Muscle of back (tissue), 11 donors: ENCODE data around the gene CYB5D1. TPM values are rescaled to one million over a fixed set of nuclear protein-coding genes. Genes with fewer than 3 reads are reported as not detected.
A peak's percentile ranks its signal among the peaks of the same experiment; 100 is the strongest.

ENCODE experiments used
- DNase-seq, 3 donors: peaks; one replicate each; pipeline versions ENCODE4 v3.0.0 to v3.0.0-alpha.2; 2013
- polyA plus RNA-seq, 10 donors: library from polyadenylated mRNA; unstranded; fragments of 120-200 nt; gene quantifications; one replicate each; pipeline ENCODE4 v1.2.1, GENCODE V29; 2013; ENCODE audit not compliant: insufficient read length in 10 of 10

Gene CYB5D1
- polyA plus RNA-seq, 10 donors, result 5.4 to 9.5 (median 8.3) TPM

GRCh38 chr17:7833011-7833794, 24.6 kb upstream of the CYB5D1 start:
- DNase-seq, result no peak

GRCh38 chr17:7833795-7834541, 23.8 kb upstream of the CYB5D1 start, which contains the start of gene KDM6B:
KDM6B (plus strand) TSS chr17:7834217; CDS start chr17:7845555, 11,338 bp downstream.
- DNase-seq, result peak; percentile 87 to 97 (median 92)

GRCh38 chr17:7834542-7834956, 23.3 kb upstream of the CYB5D1 start:
- DNase-seq, result no peak

- DNase-seq, result peak; percentile 99 to 100 (median 99)
Observed at GRCh38 chr17:7834957-7835813, 22.6 kb upstream of the CYB5D1 start.

GRCh38 chr17:7835814-7836595, 21.8 kb upstream of the CYB5D1 start:
- peak; percentile 74 to 90 (median 78) for DNase-seq

GRCh38 chr17:7836596-7837407, 21.0 kb upstream of the CYB5D1 start:
- DNase-seq, result peak; percentile 88 to 95 (median 93)

- no peak for DNase-seq
Observed at GRCh38 chr17:7837408-7838088, 20.3 kb upstream of the CYB5D1 start.

GRCh38 chr17:7838090-7839075, 19.4 kb upstream of the CYB5D1 start:
- peak; percentile 67 to 76 (median 73) for DNase-seq

GRCh38 chr17:7839190-7839875, 18.5 kb upstream of the CYB5D1 start:
- DNase-seq, result peak in 1 of 3 donors; percentile 21

- peak in 1 of 3 donors; percentile 32 for DNase-seq
Observed at GRCh38 chr17:7839876-7840261, 17.9 kb upstream of the CYB5D1 start.

GRCh38 chr17:7840441-7840840, 17.4 kb upstream of the CYB5D1 start:
- no peak for DNase-seq

- no peak for DNase-seq
Observed at GRCh38 chr17:7840875-7841274, 16.9 kb upstream of the CYB5D1 start.

GRCh38 chr17:7841396-7841914, 16.3 kb upstream of the CYB5D1 start:
- DNase-seq, result peak in 2 of 3 donors; percentile 88 to 92

- DNase-seq, result peak; percentile 89 to 96 (median 94)
Observed at GRCh38 chr17:7841915-7842379, 15.9 kb upstream of the CYB5D1 start.

GRCh38 chr17:7842380-7843256, 15.2 kb upstream of the CYB5D1 start:
- peak; percentile 75 to 85 (median 82) for DNase-seq

GRCh38 chr17:7843257-7843535, 14.6 kb upstream of the CYB5D1 start:
- DNase-seq, result peak in 1 of 3 donors; percentile 77
